Measurements from ENCODE around the gene TCERG1L.

Gene TCERG1L

DNA sequence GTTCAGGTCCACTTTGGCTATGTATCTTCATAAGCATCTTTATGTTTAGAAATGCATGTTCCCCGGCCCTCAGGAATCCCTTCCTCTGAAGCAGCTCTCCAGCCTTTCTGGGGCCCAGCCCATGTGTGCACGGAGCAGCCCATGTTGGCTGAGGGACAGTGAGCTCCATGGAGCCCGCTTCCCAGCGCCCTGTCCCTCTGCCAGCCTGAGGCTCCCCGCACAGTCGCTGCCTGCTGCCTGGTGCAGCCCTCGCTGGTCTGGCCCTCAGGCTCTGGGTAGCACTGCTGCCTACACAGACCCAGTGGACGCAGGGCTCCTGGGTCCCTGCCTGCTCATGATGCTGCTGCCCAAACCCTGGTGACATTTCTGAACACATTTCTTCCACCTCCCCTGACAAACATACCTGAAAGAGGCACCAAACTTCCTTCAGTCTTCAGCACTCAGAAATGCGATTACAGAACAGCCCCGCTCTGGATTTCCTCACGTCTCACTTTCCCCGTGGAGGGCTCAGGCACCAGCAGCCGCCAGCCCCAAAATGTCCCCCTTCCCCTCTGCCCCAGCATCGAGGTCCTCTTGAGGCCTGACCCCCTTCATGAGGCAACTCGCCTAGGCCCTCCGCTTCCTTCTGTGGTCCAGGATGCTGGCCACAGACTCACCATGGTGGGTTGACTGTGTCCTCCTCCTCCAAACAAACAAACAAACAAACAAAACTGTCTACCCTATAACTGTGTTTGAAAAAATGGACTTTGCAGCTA is 5.0 kb upstream of the TCERG1L start:
- DNase-seq (ENCODE audit: low spot score) (no peak), FAIRE-seq (no peak)

DNA sequence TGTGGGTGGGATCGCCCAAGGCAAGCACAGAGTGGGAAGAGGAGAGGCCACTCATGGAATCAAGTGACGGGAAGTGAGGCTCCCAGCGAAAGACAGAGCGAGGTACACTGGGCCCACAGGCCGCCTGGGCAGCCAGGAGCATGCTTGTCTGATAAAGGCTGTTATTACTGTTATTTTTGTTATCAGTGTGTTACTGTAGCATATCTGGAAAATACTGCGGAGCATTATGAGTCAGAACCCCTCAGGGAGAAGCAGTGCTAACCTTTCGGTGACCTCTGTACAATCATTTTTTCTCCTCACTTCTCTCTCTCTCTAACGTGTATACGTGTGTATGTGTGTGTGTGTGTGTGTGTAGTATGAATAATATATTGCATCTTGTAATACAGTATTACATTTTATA is 3.8 kb upstream of the TCERG1L start:
- FAIRE-seq (no peak), DNase-seq (ENCODE audit: low spot score) (no peak)

GRCh38 chr10:131314799-131315198 is 3.3 kb upstream of the TCERG1L start:
- FAIRE-seq: no peak
- no peak for DNase-seq (ENCODE audit: low spot score)

GRCh38 chr10:131314148-131314547 is 2.6 kb upstream of the TCERG1L start:
- DNase-seq (ENCODE audit: low spot score) (no peak), FAIRE-seq (no peak)

DNA sequence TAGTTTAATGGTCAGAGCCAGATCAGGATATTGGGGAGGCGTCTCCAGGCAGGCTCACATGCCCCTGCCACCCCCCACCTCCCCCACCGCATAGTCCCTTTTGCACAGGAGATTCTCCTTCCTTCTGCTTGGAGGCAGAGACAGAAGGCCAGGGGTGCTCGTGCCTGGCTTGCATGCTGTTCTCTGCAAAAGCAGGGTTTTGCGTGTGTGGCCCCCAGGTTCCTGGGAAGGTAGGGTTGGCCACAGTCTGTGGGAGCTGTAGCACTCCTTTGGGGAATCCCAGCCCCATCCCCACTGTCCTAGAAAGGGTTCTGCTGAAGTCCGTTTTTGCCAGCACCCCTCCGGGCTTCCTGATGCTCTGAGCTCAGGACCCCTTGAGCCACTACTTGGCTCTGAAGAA is 1.9 kb upstream of the TCERG1L start:
- DNase-seq (ENCODE audit: low spot score) (no peak), FAIRE-seq (no peak)

DNA sequence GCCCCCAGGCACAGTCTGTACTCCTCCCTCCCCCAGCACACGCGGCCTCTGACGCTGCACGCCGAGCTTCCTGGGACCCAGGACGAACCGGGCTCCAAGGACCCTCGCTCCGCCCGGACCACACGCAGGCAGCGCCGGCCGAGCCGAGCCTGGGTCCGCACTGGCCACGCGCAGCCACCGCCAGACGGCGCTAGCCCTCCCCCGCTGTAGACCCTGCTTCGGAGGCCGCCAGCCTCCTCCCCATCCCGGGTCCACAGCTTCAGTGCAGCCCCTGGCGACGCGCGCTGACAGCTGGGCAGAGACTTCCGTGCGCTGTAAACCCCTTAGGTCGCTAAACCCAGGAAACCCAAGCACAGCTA is 936 bp upstream of the TCERG1L start:
- no peak for FAIRE-seq
- no peak for DNase-seq (ENCODE audit: low spot score)

- FAIRE-seq: no peak
- DNase-seq (ENCODE audit: low spot score): no peak
These were observed 190 bp downstream of the TCERG1L start for GRCh38 chr10:131311402-131311660.

DNA sequence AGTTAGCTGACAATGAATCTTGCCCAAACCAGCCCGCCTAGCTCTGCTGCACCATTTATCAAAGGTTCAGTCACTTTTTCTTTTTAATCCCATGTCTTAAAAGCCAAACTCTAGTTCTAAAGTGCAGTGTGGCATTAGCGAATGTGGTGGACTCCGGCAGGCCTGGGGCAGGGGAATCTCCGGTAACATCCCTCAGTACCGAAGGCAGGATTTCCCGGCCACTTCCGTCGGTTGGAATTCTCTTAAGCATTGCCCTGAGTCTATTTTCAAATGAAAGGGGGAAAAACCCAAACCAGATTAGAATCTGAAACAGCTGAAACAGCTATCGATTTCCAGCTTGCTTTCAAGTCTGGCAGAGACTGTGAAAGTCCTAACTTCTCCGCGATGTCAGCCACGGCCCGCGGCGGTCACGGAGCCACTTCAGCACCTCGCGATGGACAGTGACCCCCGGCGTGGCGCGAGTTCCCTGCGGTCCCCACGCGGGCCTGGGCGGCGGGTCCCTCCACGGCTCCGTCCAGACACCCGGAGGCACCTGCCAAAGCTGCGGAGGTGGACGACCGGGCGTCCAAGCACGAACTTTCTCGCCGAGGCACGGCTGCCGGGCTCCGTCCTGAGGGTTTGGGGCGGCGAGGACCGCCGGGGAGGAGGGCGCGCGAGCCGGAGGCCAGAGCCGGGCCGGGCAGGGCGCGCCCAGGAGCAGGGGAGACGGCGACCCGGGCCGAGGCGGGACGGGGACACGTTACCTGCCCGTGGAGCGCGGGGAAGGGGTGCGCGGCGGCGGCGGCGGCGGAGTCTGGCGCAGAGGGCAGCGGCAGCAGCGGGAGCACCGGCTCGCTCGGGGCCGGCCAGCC is 745 bp downstream of the TCERG1L start:
- no peak for FAIRE-seq

GRCh38 chr10:131310142-131310541 is 1.4 kb downstream of the TCERG1L start:
- FAIRE-seq (no peak), DNase-seq (ENCODE audit: low spot score) (no peak)

More for the DNA sequence above, 745 bp downstream of the TCERG1L start:
- DNase-seq (ENCODE audit: low spot score): no peak

DNA sequence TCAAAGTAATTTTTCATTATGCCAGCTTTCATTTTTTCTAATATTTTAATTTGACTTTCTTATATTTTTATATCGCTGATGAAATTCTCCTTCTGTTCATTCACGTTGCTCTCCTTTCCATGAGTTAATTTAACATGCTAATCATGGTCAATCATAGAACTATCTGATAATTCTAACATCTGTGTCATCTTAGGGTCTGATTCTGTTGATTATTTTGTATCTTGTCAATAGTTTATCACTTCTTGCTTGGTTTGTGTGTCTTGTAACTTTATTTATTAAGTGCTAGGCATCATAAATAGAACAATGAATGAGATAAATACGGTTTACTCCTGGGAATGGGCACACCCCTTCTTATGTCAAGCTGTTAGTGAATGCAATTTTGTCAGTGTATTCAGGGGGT is 11.0 kb downstream of the TCERG1L start:
- FAIRE-seq (no peak), DNase-seq (ENCODE audit: low spot score) (no peak)

DNA sequence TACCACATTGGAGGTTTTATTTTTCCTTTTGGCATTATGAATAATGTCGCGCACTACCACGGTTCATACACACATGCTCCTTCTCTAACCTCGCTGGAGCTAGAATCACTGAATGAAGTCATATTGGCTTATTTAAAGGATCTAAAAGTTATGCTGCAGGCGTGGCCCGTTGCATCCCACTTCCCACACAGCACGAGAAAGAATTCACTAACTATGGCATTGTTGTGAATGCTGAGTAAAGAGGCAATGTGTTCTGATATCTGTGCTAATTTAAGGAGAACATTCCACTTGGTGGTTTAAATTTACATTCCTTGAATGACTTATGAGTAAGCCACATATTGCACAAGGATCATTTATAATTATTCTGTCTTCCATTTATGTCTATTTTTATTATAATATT is 20.7 kb downstream of the TCERG1L start:
- FAIRE-seq (no peak), DNase-seq (ENCODE audit: low spot score) (no peak)

GRCh38 chr10:131288648-131289047 is 22.9 kb downstream of the TCERG1L start:
- no peak for DNase-seq (ENCODE audit: low spot score)
- no peak for FAIRE-seq

- DNase-seq (ENCODE audit: low spot score) (no peak), FAIRE-seq (no peak)
These were observed 28.6 kb downstream of the TCERG1L start for GRCh38 chr10:131282961-131283360.

GRCh38 chr10:131280101-131280500 is 31.4 kb downstream of the TCERG1L start:
- no peak for DNase-seq (ENCODE audit: low spot score)
- FAIRE-seq: no peak

GRCh38 chr10:131279516-131279915 is 32.0 kb downstream of the TCERG1L start:
- FAIRE-seq (no peak), DNase-seq (ENCODE audit: low spot score) (no peak)

DNA sequence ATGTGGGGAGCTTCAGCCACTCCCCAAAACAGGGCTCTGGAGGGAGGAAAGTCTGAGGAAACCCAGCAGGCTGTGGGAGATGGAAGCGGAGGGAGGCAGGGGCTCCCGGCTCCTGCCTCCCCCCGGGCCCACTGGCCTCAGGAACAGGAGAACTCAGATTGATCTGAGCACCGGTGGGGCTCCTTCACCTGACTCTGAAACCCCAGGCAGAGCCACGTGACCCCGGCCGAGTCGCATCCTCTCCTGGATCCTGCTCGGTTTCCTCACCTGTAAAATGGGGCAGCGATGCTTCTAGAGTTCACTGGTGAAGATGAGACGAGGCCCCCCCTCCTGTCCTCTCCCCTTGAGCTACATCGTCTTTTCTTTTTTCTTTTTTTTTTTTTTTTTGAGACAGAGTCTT is 33.6 kb downstream of the TCERG1L start:
- FAIRE-seq (no peak), DNase-seq (ENCODE audit: low spot score) (no peak)

- FAIRE-seq (no peak), DNase-seq (ENCODE audit: low spot score) (no peak)
These were observed 34.2 kb downstream of the TCERG1L start for GRCh38 chr10:131277278-131277677.

GRCh38 chr10:131275691-131276090 is 35.8 kb downstream of the TCERG1L start:
- no peak for FAIRE-seq
- DNase-seq (ENCODE audit: low spot score): no peak

DNA sequence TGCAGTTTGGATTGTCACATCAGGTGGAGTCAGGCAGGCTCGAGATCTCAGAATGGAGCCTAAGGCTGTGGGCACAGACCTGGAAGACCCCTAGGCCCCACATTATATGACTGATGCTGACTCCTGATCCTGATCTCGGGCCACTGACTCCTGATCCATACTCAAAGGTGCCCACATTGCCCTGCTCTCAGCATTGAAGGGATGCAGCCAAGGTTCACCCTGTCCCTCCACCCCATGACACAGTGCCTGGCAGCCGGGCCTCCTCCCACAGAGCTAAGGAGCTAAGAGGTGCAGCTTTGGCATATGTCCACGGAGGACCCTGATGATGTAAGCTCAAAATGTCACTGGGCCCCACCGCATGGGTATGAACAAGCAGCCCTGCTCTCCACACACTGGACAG is 36.6 kb downstream of the TCERG1L start:
- FAIRE-seq (no peak), DNase-seq (ENCODE audit: low spot score) (no peak)

GRCh38 chr10:131274133-131274880 is 37.2 kb downstream of the TCERG1L start:
- DNase-seq (ENCODE audit: low spot score) (no peak), FAIRE-seq (no peak)

DNA sequence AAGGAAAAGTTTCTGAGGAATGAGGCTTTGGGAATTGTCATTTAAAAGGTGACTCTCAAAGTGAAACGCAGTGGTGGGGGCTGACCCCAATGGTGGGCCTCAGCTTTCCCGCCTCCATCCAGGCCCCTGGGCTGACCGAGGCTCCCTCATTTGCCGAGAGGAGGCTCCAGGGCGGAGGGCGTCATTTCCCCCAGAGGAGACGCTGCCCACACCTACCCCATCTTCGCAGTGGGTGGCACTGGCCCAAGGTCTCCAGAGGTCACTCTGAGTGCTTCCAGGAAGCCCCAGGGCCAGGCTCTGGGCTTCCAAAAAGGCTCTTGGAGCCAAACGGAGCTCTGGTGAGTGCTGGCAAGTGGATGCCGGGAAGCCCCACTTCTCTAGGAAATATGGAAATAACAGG is 38.0 kb downstream of the TCERG1L start:
- no peak for FAIRE-seq
- no peak for DNase-seq (ENCODE audit: low spot score)

DNA sequence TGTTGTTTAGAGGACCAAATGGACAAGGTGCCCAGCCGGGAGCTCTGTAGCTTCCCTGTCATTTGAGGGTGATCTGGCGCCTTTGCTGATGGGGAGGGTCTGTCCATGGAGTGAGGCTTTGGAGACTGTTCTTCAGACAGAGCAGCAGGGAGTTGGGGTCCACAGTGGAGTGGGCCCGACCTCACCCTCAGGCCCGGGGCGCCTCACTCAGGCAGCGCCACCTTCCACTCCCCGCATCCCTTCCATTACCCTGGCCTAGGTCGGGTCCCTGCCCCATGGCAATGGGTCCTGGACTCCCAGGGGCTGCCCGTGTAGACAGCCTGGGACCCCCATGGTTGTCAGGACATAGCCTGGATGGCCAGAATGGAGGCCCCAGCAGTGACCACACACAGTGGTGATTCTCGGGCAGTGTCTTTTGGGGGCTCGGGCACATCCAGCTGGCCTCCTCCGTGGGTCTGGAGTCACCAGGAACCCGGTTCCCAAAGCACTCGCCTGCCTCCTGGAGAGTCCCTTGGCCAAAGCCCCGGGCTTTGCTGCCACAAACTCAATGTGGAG is 38.5 kb downstream of the TCERG1L start:
- no peak for DNase-seq (ENCODE audit: low spot score)
- no peak for FAIRE-seq
